ENCODE data around the gene ABO.
"Not testable (repeated sequence)": the region's sequence is repeated elsewhere in the genome, so short reads cannot be mapped to it uniquely, and the experiment has no call there.

The ABO gene

GRCh38 chr9:133275105-133276000 is at the start of gene ABO:
Gene ABO (minus strand): TSS chr9:133275201.
- no peak for FAIRE-seq

DNA sequence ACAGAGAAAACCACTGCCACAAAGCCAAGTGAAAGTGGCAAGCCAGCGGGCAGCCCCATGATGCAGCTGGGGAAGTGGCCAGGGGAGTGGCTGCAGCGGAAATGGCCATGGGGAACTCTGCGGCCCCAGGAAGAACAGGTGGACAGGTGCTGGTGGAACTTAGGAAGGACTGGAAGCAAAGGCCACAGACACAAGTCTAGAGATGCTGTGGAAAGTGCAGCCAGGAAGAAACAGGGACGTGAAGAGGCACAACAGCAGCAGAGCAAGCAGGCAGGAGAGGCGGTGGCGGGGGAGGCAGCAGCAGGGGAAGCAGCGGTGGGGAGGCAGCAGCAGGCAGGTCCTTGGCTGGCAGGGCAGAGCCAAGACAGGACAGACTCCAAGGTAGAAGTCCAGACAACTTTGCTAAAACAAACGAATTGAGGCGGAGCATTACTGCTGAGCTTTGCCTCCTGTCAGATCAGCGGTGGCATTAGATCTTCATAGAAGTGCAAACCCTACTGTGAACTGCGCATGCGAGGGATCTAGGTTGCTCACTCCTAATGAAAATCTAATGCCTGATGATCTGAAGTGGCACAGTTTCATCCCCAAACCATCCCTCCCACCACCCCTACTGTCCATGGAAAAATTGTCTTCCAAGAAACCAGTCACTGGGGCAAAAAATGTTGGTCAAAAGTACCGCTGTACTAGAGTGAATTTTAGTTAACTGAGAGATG is 49.1 kb upstream of the ABO start:
- FAIRE-seq = no peak

GRCh38 chr9:133323211-133323610 is 48.2 kb upstream of the ABO start:
- FAIRE-seq = no peak

DNA sequence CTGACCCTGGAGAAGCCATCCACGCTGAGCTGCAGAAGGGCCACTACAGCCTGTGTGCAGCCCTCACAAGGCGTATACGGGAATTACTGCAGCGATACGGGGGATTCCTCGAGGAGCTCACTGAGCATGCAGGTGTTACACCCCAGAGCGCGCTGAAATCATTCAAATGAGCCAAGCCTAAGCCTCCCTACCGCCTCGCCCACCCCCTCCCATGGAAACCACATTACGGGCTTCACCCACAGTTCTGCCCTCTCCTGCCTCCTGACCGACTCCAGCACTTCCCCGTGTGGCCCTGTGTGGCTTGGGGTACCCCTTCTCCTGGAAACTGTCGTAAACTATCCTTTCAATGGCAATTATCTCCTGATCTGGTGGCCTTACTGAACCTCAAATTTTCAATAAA is 47.7 kb upstream of the ABO start:
- no peak for FAIRE-seq

DNA sequence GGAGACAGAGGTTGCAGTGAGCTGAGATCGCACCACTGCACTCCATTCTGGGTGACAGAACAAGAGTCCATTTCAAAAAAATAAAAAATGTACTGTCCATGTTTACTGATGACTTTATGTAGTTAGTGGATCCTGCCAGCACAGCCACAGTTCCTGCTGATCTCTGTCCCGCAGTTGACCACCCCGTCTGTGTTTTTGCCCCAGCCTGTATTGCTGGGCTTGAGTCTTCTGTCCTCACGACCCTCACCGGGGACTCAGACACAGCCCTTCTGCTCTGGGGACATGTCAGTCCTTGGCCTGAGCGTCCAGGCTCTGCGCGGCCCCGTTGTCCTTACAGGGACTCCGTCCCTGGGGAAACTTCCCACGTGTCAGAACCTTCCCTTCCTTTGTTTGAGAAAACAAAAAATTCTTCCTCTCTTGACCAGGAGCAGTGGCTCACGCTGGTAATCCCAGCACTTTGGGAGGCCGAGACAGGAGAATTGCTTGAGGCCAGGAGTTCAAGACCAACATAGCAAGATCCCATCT is 46.5 kb upstream of the ABO start:
- no peak for FAIRE-seq

- FAIRE-seq = no peak
Measured at GRCh38 chr9:133320421-133320881, 45.5 kb upstream of the ABO start.

DNA sequence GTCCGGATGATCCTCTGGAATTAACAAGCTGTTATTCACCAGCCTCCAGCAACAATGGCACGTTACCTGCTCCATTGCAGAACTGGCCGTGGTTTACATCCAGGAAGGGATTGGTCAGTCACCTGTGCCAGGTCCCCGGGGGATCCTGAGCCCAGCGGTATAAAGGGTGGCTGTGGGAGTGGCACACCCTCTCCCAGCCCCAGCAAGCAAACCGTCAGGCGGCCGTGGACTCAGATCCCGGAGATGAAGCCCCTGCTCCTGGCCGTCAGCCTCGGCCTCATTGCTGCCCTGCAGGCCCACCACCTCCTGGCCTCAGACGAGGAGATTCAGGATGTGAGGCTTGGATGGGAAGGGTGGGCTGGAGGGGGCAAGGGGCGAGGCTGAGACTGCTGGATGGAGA is 42.5 kb upstream of the ABO start:
- not testable (repeated sequence) for FAIRE-seq

DNA sequence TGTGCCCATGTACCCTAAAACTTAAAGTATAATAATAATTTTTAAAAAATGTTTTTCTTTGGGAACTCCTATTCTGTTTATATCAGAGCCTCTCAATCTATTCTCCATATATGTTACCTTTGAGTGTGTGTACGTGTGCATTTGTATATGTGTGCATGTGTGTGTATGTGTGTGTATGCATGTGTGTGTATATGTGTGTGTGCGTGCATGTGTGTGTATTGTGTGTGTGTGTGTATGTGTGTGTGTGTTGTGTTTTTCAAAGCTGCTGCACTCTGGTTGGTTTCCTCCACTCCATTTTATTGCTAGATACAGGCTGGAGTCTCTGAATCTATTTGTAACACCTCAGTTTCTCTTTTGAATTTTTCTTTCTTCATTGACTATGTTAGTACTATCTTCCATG is 41.0 kb upstream of the ABO start:
- FAIRE-seq = no peak

GRCh38 chr9:133309608-133310007 is 34.6 kb upstream of the ABO start:
- no peak for FAIRE-seq

GRCh38 chr9:133307301-133307700 is 32.3 kb upstream of the ABO start:
- FAIRE-seq = no peak

- FAIRE-seq = no peak
Measured at GRCh38 chr9:133306242-133307204, 31.5 kb upstream of the ABO start.

DNA sequence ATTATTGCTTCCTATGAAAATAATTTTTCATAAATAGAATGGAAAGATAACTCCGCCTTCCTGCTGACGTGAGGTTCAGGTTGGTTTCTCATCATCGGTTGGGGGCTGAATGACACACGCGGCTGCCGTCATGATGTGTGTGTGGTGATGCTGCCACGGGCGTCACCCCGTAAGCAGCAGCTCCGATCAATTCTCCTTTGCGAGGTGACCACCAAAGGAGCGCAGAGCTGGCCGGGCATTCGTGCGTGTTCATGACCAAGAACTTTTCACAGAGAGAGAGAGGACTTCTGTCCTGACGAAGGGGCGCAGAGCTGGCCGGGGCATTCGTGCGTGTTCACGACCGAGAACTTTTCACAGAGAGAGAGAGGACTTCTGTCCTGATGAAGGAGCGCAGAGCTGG is 30.7 kb upstream of the ABO start:
- no peak for FAIRE-seq

- no peak for FAIRE-seq
Measured at GRCh38 chr9:133304477-133305377, 29.7 kb upstream of the ABO start.

- FAIRE-seq = no peak
Measured at GRCh38 chr9:133304158-133304470, 29.1 kb upstream of the ABO start.

- no peak for FAIRE-seq
Measured at GRCh38 chr9:133303266-133304157, 28.5 kb upstream of the ABO start.

DNA sequence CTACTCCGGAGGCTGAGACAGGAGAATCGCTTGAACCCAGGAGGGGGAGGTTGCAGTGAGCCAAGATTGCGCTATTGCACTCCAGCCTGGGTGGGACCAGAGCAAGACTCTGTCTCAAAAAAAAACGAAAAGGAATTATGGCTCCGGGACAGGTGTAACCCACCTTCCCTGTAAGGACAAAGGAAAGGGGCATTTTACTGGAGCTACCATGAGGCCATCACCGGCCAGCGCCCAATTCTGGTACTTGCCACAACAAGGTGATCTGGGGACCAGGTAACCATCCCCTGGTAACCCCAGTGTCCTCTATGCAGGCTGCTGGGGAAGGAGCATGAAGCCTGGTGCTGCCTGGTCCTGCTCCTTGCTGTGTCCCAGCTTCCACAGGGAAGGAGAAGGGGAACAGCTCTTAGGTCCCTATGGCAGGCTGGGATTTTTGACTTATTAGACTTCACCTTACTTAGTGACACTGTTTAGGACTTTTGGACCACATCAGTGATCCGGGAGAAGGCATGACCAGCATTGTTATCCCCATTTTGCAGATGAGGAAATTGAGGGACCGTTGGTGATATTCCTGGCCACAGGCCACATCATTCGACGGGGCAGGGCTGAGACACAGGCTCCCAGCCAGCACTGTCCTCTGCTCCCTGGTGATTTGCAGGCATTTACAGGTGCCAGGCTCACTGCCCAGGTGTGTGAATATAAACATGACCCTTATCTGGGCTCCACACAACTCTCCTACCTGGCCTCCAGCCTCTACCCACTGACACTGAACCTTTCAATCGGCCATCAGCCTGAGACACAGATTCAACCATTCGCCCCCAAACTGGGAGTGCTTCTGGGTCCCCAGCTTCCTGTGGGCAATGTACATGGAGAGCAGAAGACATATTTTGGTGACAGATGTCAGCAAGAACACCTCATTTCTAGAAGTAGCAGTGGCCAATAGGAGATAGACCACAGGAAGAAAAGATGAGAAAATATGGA is 26.5 kb upstream of the ABO start:
- FAIRE-seq = no peak

DNA sequence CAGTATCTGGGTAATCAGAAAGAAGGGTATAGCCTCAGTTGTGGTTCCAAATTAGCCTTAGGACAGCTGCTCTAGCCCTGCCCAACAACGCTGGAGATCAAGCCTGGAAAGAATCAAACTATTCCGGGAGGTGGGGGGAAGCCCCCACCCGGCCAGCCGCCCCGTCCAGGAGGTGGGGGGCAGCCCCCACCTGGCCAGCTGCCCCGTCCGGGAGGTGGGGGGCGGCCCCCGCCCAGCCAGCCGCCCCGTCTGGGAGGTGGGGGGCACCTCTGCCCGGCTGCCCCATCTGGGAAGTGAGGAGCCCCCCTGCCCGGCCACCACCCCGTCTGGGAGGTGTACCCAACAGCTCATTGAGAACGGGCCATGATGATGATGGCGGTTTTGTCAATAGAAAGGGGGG is 25.0 kb upstream of the ABO start:
- not testable (repeated sequence) for FAIRE-seq

- no peak for FAIRE-seq
Measured at GRCh38 chr9:133294257-133294656, 19.3 kb upstream of the ABO start.

DNA sequence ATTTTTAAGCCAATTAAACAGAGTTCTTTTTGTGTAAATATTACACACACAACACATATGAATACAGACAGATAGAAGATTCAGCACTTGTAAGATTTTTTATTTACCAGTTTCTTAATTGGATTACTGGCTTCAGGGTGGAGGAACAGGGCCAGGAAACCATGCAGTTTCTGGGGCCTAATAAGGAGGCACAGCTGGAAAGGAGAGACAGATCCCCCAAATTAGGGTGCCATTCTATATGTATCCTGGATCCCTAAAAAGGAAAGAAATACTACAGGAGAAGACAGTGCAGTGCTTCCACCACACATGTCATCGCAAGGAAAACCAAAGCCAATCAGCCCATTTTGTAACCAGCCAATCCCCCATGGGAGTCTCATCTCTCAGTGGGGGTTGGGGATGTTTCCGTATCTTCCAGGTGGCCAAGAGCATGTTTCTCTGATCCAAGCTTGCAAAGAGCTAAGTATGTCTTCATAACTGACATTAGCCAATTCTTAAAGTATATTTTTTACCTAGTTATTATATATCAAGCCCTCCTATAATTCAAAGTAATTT is 15.8 kb upstream of the ABO start:
- no peak for FAIRE-seq
